Measurements from ENCODE around the gene C19orf73. TPM values are rescaled to one million over a fixed set of nuclear protein-coding genes. Genes with fewer than 3 reads are reported as not detected.

C19orf73 gene
- total and polyA plus RNA-seq, 9 of the 15 experiments (the other 6 are each of a cell fraction or from before 2014, with no cell fraction given): 0.08 to 7.4 (median 1.4) TPM

DNA sequence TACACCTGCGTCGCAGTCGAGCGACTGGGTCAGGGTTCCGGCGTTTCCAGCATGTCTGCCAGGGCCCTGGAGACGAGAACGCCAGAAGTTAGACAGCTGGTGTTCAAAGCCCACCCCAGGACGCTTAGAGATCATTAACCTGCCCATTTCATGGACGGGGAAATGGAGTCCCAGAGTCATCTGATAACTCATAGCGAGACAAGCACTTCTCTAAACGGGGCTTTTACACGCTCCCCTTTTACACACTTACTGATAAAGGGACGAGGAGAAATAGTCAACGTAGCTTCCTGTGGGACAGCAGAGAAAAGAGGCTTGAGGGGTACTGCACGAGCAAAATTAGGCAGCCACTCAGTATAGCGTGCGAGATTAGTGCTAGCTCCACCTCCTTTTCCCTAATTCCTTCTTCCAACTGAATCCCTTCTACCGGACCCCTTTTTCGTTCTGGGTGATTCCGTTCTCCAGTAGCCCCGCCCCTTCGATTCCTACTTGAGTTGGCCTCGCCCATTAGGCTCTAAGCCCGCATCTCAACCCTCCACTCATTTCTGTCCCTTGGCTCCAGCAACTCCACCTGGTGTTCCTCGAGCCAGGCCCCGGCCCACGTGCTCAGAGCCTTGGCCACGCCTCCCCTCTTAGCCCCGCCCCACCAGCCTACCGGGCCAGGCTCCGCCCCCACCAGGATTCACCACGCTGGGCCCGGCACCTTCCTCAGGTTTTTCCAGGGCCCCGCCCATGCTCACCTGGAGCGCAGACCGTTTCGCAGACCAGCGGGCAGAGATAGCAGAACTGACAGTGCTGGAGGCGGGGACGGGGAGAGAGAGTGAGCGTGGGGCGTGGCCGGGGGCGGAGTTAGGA, 32.5 kb upstream of the C19orf73 start (continued):
- TF ChIP-seq, protein P1, sequence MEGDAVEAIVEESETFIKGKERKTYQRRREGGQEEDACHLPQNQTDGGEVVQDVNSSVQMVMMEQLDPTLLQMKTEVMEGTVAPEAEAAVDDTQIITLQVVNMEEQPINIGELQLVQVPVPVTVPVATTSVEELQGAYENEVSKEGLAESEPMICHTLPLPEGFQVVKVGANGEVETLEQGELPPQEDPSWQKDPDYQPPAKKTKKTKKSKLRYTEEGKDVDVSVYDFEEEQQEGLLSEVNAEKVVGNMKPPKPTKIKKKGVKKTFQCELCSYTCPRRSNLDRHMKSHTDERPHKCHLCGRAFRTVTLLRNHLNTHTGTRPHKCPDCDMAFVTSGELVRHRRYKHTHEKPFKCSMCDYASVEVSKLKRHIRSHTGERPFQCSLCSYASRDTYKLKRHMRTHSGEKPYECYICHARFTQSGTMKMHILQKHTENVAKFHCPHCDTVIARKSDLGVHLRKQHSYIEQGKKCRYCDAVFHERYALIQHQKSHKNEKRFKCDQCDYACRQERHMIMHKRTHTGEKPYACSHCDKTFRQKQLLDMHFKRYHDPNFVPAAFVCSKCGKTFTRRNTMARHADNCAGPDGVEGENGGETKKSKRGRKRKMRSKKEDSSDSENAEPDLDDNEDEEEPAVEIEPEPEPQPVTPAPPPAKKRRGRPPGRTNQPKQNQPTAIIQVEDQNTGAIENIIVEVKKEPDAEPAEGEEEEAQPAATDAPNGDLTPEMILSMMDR (IDR thresholded peaks at IDR 0.05 in 2 of 3, conservative IDR thresholded peaks at IDR 0.05 in 1 of 3; ENCODE audit: insufficient read depth in 2 of 3, low read depth in 1 of 3, low read length in 3 of 3): peak in 2 of 3 experiments; percentile 17 to 21; a peak in 1 of 6 replicates
- TF ChIP-seq, protein P2, sequence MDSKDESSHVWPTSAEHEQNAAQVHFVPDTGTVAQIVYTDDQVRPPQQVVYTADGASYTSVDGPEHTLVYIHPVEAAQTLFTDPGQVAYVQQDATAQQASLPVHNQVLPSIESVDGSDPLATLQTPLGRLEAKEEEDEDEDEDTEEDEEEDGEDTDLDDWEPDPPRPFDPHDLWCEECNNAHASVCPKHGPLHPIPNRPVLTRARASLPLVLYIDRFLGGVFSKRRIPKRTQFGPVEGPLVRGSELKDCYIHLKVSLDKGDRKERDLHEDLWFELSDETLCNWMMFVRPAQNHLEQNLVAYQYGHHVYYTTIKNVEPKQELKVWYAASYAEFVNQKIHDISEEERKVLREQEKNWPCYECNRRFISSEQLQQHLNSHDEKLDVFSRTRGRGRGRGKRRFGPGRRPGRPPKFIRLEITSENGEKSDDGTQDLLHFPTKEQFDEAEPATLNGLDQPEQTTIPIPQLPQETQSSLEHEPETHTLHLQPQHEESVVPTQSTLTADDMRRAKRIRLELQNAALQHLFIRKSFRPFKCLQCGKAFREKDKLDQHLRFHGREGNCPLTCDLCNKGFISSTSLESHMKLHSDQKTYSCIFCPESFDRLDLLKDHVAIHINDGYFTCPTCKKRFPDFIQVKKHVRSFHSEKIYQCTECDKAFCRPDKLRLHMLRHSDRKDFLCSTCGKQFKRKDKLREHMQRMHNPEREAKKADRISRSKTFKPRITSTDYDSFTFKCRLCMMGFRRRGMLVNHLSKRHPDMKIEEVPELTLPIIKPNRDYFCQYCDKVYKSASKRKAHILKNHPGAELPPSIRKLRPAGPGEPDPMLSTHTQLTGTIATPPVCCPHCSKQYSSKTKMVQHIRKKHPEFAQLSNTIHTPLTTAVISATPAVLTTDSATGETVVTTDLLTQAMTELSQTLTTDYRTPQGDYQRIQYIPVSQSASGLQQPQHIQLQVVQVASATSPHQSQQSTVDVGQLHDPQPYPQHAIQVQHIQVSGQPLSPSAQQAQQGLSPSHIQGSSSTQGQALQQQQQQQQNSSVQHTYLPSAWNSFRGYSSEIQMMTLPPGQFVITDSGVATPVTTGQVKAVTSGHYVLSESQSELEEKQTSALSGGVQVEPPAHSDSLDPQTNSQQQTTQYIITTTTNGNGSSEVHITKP (IDR thresholded peaks at IDR 0.05; ENCODE audit: partially characterized antibody): peak; percentile 96
- TF ChIP-seq MED1 (CRISPR knock-in tag; IDR thresholded peaks at IDR 0.05; ENCODE audit: borderline replicate concordance): no peak
- TF ChIP-seq ZNF507 (tag; conservative IDR thresholded peaks at IDR 0.05): no peak
- no peak for TF ChIP-seq ZNF224 (CRISPR knock-in tag; IDR thresholded peaks at IDR 0.05)
- TF ChIP-seq NFIC (IDR thresholded peaks at IDR 0.05): no peak
- no peak for TF ChIP-seq ZNF133 (CRISPR knock-in tag; IDR thresholded peaks at IDR 0.05)
- TF ChIP-seq, protein P3, sequence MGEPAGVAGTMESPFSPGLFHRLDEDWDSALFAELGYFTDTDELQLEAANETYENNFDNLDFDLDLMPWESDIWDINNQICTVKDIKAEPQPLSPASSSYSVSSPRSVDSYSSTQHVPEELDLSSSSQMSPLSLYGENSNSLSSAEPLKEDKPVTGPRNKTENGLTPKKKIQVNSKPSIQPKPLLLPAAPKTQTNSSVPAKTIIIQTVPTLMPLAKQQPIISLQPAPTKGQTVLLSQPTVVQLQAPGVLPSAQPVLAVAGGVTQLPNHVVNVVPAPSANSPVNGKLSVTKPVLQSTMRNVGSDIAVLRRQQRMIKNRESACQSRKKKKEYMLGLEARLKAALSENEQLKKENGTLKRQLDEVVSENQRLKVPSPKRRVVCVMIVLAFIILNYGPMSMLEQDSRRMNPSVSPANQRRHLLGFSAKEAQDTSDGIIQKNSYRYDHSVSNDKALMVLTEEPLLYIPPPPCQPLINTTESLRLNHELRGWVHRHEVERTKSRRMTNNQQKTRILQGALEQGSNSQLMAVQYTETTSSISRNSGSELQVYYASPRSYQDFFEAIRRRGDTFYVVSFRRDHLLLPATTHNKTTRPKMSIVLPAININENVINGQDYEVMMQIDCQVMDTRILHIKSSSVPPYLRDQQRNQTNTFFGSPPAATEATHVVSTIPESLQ (CRISPR knock-in tag; IDR thresholded peaks at IDR 0.05): 0 out of 2 replicates have a peak, but pooled peaks have one; percentile 67
- no peak for TF ChIP-seq TAF7 (tag; IDR thresholded peaks at IDR 0.05)
- no peak for TF ChIP-seq ZNF347 (CRISPR knock-in tag; IDR thresholded peaks at IDR 0.05; ENCODE audit: low read depth)
- TF ChIP-seq, protein P4, sequence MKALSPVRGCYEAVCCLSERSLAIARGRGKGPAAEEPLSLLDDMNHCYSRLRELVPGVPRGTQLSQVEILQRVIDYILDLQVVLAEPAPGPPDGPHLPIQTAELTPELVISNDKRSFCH (CRISPR knock-in tag; IDR thresholded peaks at IDR 0.05): no peak
- TF ChIP-seq, protein P4 (tag; IDR thresholded peaks at IDR 0.05): peak; percentile 27; the same call in 1 of the 2 replicates
- TF ChIP-seq, protein P5, sequence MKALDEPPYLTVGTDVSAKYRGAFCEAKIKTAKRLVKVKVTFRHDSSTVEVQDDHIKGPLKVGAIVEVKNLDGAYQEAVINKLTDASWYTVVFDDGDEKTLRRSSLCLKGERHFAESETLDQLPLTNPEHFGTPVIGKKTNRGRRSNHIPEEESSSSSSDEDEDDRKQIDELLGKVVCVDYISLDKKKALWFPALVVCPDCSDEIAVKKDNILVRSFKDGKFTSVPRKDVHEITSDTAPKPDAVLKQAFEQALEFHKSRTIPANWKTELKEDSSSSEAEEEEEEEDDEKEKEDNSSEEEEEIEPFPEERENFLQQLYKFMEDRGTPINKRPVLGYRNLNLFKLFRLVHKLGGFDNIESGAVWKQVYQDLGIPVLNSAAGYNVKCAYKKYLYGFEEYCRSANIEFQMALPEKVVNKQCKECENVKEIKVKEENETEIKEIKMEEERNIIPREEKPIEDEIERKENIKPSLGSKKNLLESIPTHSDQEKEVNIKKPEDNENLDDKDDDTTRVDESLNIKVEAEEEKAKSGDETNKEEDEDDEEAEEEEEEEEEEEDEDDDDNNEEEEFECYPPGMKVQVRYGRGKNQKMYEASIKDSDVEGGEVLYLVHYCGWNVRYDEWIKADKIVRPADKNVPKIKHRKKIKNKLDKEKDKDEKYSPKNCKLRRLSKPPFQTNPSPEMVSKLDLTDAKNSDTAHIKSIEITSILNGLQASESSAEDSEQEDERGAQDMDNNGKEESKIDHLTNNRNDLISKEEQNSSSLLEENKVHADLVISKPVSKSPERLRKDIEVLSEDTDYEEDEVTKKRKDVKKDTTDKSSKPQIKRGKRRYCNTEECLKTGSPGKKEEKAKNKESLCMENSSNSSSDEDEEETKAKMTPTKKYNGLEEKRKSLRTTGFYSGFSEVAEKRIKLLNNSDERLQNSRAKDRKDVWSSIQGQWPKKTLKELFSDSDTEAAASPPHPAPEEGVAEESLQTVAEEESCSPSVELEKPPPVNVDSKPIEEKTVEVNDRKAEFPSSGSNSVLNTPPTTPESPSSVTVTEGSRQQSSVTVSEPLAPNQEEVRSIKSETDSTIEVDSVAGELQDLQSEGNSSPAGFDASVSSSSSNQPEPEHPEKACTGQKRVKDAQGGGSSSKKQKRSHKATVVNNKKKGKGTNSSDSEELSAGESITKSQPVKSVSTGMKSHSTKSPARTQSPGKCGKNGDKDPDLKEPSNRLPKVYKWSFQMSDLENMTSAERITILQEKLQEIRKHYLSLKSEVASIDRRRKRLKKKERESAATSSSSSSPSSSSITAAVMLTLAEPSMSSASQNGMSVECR (CRISPR knock-in tag; IDR thresholded peaks at IDR 0.05): peak; percentile 94

Data from K562 (cell line).